Left lung (tissue), 10 donors: ENCODE data around the gene DEFB126. TPM values are rescaled to one million over a fixed set of nuclear protein-coding genes. Genes with fewer than 3 reads are reported as not detected.

Experiments
- ATAC-seq: fragments of 200-7000 bp; cut with Tn5 transposase; one replicate; pipeline ENCODE4 v1.9.1; 2020; ENCODE audit warnings: moderate library complexity
- DNase-seq, 4 donors: peaks; one replicate each; pipeline ENCODE4 v3.0.0-alpha.2; 2013 to 2020
- H3K27ac ChIP-seq, 2 donors: fragments of 200-600 bp; sonication (generic) in 1 of 2; one replicate each; pipeline versions ENCODE4 v1.5.0 to v1.8.0; 2020 to 2021
- H3K27me3 ChIP-seq, 2 donors: fragments of 200-600 bp; sonication (generic) in 1 of 2; one replicate each; pipeline versions ENCODE4 v1.5.0 to v1.8.0; 2020 to 2021
- H3K36me3 ChIP-seq, 2 donors: fragments of 200-600 bp; sonication (generic) in 1 of 2; one replicate each; pipeline versions ENCODE4 v1.5.0 to v1.8.0; 2020 to 2021
- H3K4me1 ChIP-seq, 2 donors: fragments of 200-600 bp; one replicate each; pipeline ENCODE4 v1.8.0; 2021
- H3K4me3 ChIP-seq, 2 donors: fragments of 200-600 bp; sonication (generic) in 1 of 2; one replicate each; pipeline versions ENCODE4 v1.5.0 to v1.8.0; 2020 to 2021; ENCODE audit warnings: mild to moderate bottlenecking in 1 of 2
- H3K9me3 ChIP-seq, 2 donors: fragments of 200-600 bp; sonication (generic) in 1 of 2; one replicate each; pipeline versions ENCODE4 v1.5.0 to v1.8.0; 2020 to 2021
- intact Hi-C, 2 donors: fragments of 100-400 bp; cut with DNase I; formaldehyde crosslinking; loops; one replicate each; pipeline versions ENCODE4 v1.11.2 to v1.14.2; 2022
- polyA plus RNA-seq, 6 donors: library from polyadenylated mRNA; unstranded; fragments of 120-200 nt; gene quantifications; one replicate each; pipeline ENCODE4 v1.2.1, GENCODE V29; 2013; ENCODE audit not compliant: insufficient read length in 6 of 6
- total RNA-seq, 2 donors: library from RNA; stranded (reverse); fragmentation: NEBNext Ultra II Directional; extraction: Animal tissue kit (Norgen Biotek cat#: 25700); gene quantifications; one replicate each; pipeline ENCODE4 v1.2.1, GENCODE V29; 2021
- TF ChIP-seq, protein P1 (sequence below), 2 donors: fragments of 200-600 bp; sonication (generic) in 1 of 2; IDR thresholded peaks; one replicate each; pipeline versions ENCODE4 v1.5.0 to v1.8.0; 2021; ENCODE audit warnings: antibody characterized with exemption in 2 of 2
- donor health status: DM: no; HTN: yes; CAD: no.
- donor health status: DM: no; HTN: no; CAD: no.

DEFB126 gene
- total and polyA plus RNA-seq, 8 donors: not detected

DNA sequence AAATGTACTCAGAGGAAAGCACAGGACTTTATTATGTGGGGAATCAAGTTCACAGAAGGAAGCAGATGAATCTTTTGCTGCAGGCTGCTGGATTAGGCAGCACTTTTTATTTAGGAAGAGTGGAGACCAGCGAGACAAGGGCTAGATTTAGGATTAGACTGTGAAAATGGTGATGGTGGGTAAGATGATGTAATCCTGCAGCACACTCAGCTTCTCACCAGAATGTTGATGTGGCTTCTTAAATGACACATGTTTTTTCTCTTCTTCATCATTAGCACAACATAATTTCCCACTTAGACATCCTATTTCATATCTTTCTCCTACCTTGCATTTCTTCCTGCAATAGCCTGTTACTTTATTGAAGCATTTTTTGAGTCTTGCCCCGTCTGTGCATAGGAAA, 45.3 kb downstream of the DEFB126 start:
- Histone ChIP-seq H3K36me3 (no peaks in the 10 kb centered on the region), H3K4me3 (no peak overlapping the region), H3K9me3 (peaks cover 0 to 3% of the 10 kb centered on the region in 2 donors), H3K27ac (no peak overlapping the region), H3K27me3 (peaks cover 0 to 17% of the 10 kb centered on the region in 2 donors), H3K4me1 (no peaks in the 10 kb centered on the region)
- no peak for ATAC-seq
- TF ChIP-seq, protein P1, sequence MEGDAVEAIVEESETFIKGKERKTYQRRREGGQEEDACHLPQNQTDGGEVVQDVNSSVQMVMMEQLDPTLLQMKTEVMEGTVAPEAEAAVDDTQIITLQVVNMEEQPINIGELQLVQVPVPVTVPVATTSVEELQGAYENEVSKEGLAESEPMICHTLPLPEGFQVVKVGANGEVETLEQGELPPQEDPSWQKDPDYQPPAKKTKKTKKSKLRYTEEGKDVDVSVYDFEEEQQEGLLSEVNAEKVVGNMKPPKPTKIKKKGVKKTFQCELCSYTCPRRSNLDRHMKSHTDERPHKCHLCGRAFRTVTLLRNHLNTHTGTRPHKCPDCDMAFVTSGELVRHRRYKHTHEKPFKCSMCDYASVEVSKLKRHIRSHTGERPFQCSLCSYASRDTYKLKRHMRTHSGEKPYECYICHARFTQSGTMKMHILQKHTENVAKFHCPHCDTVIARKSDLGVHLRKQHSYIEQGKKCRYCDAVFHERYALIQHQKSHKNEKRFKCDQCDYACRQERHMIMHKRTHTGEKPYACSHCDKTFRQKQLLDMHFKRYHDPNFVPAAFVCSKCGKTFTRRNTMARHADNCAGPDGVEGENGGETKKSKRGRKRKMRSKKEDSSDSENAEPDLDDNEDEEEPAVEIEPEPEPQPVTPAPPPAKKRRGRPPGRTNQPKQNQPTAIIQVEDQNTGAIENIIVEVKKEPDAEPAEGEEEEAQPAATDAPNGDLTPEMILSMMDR (IDR thresholded peaks at IDR 0.05): no peak
- intact Hi-C loops: no loop called here
- no peak for DNase-seq

GRCh38 chr20:189611-190010, 47.2 kb downstream of the DEFB126 start, which contains the start of gene DEFB128:
DEFB128 (minus strand) TSS chr20:189711; CDS start chr20:189623, 88 bp downstream.
- H3K4me3 ChIP-seq: no peak within 1 kb of the TSS
- peaks cover 0 to 3% of the 10 kb centered on the region in 2 donors for H3K9me3 ChIP-seq
- no peaks in the 10 kb centered on the region for H3K36me3 ChIP-seq
- TF ChIP-seq, protein P1 (IDR thresholded peaks at IDR 0.05): no peak
- DNase-seq (no peak), ATAC-seq (no peak)
- no peak within 1 kb of the TSS for H3K27ac ChIP-seq
- intact Hi-C loops: no loop called here
- H3K4me1 ChIP-seq: no peaks in the 10 kb centered on the region
- H3K27me3 ChIP-seq: peaks cover 0 to 14% of the 10 kb centered on the region in 2 donors

Other genes with a start within 250 kb of the DEFB126 start
- not detected for gene DEFB125, start 54.9 kb upstream of the DEFB126 start, total RNA-seq
- not detected for gene DEFB125, start 54.9 kb upstream of the DEFB126 start, polyA plus RNA-seq
- not detected for gene DEFB127, start 14.9 kb downstream of the DEFB126 start, total RNA-seq
- not detected for gene DEFB127, start 14.9 kb downstream of the DEFB126 start, polyA plus RNA-seq
- not detected for gene DEFB128, start 47.1 kb downstream of the DEFB126 start, total RNA-seq
- gene DEFB128, start 47.1 kb downstream of the DEFB126 start, polyA plus RNA-seq: not detected
- gene DEFB129, start 84.7 kb downstream of the DEFB126 start, total RNA-seq: not detected
- not detected for gene DEFB129, start 84.7 kb downstream of the DEFB126 start, polyA plus RNA-seq
- gene DEFB132, start 115.1 kb downstream of the DEFB126 start, total RNA-seq: not detected
- not detected for gene DEFB132, start 115.1 kb downstream of the DEFB126 start, polyA plus RNA-seq
- 1 to 10 TPM; 6.9 to 8.3 TPM for gene C20orf96, start 148.2 kb downstream of the DEFB126 start, total RNA-seq
- gene C20orf96, start 148.2 kb downstream of the DEFB126 start, polyA plus RNA-seq: 10 to 100 TPM; 35.5 to 49.2 (median 44.3) TPM
- gene ZCCHC3, start 155.0 kb downstream of the DEFB126 start, total RNA-seq: 10 to 100 TPM; 11.5 to 15.3 TPM
- gene ZCCHC3, start 155.0 kb downstream of the DEFB126 start, polyA plus RNA-seq: 10 to 100 TPM; 41.1 to 50.5 (median 45.7) TPM
- gene SOX12, start 183.0 kb downstream of the DEFB126 start, total RNA-seq: 10 to 100 TPM; 14.0 to 18.7 TPM
- gene SOX12, start 183.0 kb downstream of the DEFB126 start, polyA plus RNA-seq: 10 to 100 TPM; 23.5 to 39.3 (median 33.3) TPM
- 10 to 100 TPM; 34.4 to 38.8 TPM for gene NRSN2, start 204.5 kb downstream of the DEFB126 start, total RNA-seq
- 10 to 100 TPM; 31.9 to 41.5 (median 37.1) TPM for gene NRSN2, start 204.5 kb downstream of the DEFB126 start, polyA plus RNA-seq
- gene TRIB3, start 238.2 kb downstream of the DEFB126 start, total RNA-seq: 10 to 100 TPM; 19.0 to 28.4 TPM
- gene TRIB3, start 238.2 kb downstream of the DEFB126 start, polyA plus RNA-seq: 10 to 100 TPM in 4 of 6 donors, 1 to 10 TPM in 2; 8.7 to 12.0 (median 10.6) TPM